PFSK-1 (cell line): ENCODE measurements around the gene GRID1.

Experiments
- FOXP2 ChIP-seq: optimal IDR thresholded peaks from 2 replicates; pipeline ENCODE3; 2011; ENCODE audit warnings: borderline replicate concordance, control low read depth, inconsistent platforms; ENCODE audit not compliant: insufficient read depth; ENCODE audit errors: extremely low read length, extremely low read depth
- POLR2AphosphoS5 ChIP-seq: IDR thresholded peaks from 2 replicates; pipeline ENCODE4 v1.6.1; 2012; ENCODE audit warnings: low read depth, mild to moderate bottlenecking, control low read depth, low read length, moderate library complexity
- SIN3A ChIP-seq: IDR thresholded peaks from 2 replicates; pipeline ENCODE4 v1.6.1; 2012; ENCODE audit warnings: mild to moderate bottlenecking, low read length, moderate library complexity, borderline replicate concordance; ENCODE audit not compliant: insufficient read depth
- TAF1 ChIP-seq: IDR thresholded peaks from 2 replicates; pipeline ENCODE4 v1.6.1; 2012; ENCODE audit warnings: low read length, control low read depth, borderline replicate concordance; ENCODE audit not compliant: insufficient read depth
- TF ChIP-seq, protein P1 (sequence below), 2 experiments: IDR thresholded peaks; 2 replicates each; pipeline versions ENCODE4 v1.6.1 to v1.8.0; 2011 to 2012; ENCODE audit warnings: low read depth in 2 of 2, low read length in 2 of 2, control low read depth in 1 of 2, inconsistent platforms in 1 of 2, mild to moderate bottlenecking in 1 of 2, moderate library complexity in 1 of 2; ENCODE audit not compliant: insufficient read depth in 1 of 2

DNA sequence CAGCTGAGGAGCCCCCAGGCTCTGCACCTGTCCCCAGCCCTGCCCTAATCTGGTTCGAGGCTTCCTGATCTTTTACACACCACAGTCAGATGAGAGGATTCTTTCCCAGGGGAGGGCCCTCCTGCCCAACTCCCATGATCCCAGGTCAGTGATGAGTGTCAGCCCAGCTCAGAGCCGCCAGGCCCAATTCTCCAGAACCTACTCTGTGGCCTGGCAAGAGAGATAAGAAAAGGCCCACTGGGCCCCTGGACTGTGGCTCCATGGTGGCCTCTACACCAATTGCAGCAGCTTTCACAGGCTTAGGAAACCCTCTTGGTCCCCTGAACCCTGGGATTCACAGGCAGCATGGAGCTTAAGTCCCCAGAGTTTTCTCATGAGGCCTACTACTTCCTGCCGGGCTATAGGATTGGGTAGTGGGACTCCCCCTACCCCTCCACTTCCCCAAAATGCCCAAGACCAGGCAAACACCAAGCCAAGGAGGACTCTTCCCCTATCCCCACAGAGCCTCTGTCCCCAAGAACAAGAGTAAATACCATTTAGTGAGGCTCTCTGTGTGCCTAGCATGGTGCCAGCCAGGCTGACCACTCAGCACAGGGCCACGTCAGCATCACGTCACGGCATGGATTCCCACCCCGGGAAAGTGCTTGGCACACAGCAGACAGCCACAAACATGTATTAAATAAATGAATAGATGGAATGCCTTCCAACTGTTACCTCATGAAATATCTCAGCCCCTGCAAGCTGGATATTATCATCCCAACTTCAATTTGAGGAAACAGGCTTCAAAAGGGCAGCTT is 100.0 kb downstream of the GRID1 start:
- TF ChIP-seq, protein P1, sequence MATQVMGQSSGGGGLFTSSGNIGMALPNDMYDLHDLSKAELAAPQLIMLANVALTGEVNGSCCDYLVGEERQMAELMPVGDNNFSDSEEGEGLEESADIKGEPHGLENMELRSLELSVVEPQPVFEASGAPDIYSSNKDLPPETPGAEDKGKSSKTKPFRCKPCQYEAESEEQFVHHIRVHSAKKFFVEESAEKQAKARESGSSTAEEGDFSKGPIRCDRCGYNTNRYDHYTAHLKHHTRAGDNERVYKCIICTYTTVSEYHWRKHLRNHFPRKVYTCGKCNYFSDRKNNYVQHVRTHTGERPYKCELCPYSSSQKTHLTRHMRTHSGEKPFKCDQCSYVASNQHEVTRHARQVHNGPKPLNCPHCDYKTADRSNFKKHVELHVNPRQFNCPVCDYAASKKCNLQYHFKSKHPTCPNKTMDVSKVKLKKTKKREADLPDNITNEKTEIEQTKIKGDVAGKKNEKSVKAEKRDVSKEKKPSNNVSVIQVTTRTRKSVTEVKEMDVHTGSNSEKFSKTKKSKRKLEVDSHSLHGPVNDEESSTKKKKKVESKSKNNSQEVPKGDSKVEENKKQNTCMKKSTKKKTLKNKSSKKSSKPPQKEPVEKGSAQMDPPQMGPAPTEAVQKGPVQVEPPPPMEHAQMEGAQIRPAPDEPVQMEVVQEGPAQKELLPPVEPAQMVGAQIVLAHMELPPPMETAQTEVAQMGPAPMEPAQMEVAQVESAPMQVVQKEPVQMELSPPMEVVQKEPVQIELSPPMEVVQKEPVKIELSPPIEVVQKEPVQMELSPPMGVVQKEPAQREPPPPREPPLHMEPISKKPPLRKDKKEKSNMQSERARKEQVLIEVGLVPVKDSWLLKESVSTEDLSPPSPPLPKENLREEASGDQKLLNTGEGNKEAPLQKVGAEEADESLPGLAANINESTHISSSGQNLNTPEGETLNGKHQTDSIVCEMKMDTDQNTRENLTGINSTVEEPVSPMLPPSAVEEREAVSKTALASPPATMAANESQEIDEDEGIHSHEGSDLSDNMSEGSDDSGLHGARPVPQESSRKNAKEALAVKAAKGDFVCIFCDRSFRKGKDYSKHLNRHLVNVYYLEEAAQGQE (IDR thresholded peaks at IDR 0.05; ENCODE audit: insufficient read depth in 1 of 2, low read depth in 2 of 2, low read length in 2 of 2) = no peak
- no peak for TF ChIP-seq POLR2AphosphoS5
- no peak for TF ChIP-seq TAF1
- TF ChIP-seq FOXP2 = no peak
- no peak for TF ChIP-seq SIN3A
